Stimulated activated CD4-positive, alpha-beta T cell treated with anti-CD3 and anti-CD28 coated beads, Interleukin-4, amount 100 ng/mL, for 1 hour (primary cell): ENCODE results near the gene CLDN6.
A peak's percentile ranks its signal among the peaks of the same experiment; 100 is the strongest.

Source experiments
- DNase-seq: peaks from one replicate; pipeline ENCODE4 v3.0.0-alpha.2; 2020

Gene CLDN6

DNA sequence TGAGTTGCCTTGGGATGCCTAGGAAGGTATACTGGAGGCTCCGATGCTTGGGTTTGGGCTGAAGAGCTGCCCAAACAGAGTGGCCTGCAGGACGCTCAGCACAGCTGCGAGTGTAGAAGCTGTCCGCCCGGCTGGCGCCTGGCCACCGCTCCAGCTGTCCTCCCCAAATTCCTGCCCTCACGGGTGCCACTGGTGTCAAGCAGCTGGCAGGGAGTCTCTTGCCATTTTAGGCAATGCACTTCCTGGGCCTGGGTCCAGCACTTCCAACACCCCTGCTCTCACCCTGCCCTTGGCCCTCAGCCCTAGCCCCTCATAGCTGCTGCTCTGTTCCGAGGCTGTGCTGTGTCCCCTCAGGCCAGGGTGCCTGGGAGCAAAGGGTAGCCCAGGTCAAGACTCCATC lies 32.5 kb downstream of the CLDN6 start:
- DNase-seq: no peak

DNA sequence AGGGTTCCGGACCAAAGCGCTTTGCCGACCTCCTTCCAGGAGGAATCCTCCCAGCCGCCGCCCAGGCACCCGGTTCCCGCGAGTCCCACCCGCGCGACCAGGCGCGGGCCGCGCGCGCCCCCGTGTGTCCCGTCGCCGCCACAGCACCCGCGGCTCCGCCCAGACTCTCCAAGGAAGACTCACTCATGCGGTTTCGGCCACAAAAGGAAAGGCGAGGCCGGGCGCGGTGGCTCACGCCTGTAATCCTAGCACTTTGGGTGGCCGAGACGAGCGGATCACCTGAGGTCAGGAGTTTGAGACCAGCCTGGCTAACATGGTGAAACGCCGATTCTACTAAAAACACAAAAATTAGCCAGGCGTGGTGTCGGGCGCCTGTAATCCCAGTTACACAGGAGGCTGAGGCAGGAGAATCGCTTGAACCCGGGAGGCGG lies 34.3 kb downstream of the CLDN6 start:
- peak; percentile 71 for DNase-seq

DNA sequence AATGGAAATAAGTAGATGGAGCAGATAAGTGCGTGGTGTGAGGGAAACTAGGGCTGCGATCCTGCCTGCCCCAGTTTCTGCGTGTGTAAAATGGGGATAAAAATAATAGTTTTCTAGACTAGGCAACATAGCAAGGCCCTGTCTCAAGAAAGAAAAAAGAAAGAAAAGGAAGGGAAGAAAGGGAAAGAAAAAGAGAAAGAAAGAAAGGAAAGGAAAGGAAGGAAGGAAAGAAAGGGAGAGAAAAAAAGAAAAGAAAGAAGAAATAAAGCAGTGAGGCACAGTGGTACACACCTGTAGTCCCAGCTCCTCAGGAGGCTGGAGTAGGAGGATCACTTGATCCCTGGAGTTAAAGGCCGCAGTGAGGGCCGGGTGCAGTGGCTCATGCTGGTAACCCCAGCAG lies 35.6 kb downstream of the CLDN6 start:
- no peak for DNase-seq

DNA sequence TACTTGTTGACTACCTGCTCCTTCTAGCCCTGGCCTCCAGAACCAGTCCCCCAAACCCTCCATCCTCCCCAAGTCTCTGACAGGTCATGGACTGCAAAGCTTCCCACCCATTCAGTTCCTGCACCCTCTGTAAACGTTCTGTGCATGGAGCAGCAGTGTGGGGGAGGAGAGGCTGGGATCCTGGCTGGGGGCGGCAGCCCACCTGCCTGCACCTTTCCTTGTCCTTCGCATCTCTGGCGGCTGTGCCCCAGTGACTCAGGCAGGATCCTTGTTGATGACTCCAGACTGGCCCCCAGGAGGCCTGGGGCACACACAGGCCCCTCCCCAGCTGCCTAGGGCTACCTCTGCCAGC lies 36.1 kb downstream of the CLDN6 start:
- DNase-seq: no peak

DNA sequence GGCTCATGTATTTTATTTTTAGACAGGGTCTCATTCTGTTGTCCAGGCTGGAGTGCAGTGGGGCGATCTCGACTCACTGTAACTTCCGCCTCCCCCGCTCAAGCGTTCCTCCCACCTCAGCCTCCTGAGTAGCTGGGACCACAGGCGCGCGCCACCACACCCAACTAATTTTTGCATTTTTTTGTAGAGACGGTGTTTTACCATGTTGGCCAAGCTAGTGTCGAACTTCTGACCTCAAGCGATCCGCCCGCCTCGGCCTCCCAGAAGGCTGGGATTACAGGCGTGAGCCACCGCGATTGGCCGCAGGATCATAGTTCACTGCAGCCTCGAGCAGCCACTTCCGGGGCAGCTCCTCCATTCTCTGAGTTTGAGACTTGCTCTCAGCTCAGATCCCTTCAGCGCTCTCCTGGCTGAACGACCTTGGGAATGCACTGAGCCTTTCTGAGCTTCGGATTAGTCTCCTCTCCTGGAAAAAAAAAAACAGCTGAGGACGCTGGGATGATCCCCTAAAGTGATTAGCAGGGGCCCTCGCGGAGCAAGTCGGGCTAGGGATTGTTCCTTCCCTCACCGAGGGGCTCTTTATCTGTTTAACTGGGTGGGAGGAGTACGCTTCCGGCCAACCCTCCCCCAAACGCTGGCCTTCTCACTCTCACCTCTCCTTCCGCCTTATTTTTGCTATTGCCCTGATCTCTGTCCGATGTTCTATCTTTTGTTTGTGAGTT lies 36.6 kb downstream of the CLDN6 start:
- no peak for DNase-seq

DNA sequence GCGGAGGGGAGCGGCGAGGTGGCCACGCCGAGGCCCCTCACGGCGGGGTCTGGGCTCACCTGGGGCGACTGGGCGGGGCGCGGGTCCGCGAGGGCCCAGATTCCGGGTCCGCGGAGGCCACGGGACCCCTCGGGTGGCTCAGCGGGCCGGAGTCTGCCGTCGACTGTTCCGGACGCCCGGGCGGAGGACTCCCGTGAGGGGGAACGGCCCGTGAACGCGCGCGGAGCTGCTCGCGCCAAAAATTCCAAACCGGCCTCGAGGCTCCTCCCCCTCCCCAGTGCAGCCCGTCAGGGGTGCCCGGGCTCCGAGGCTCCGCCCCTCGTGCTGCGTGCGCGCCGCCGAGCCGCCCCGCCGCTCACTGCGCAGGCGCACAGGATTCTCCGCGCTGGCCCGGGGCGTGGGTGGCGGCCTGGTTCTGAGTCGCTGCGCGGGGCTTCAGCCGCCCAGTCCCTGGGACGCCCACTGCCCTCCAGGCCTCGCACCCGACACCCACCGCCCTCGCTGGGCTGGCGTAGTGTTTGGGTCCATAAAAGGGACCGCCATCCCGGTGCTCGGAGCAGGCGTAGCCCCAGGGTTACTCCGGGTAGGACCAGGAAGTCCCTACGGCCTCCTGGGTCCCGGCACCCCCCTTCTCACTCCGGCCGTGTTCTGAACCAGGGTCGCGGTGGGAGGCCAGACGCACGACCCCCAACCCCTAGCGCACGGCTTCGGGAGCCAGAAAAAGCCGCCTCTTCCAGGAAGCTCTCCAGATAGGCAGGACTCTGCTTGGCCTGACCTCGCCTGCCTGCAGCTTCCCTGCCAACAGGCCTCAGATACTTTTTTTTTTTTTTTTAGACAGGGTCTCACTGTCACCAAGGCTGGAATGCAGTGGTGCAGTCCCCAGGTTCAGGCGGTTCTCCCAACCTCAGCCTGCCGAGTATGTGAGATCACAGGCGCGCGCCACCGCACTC lies 37.5 kb downstream of the CLDN6 start, which contains the start of gene PKMYT1:
TSS of gene PKMYT1 (minus strand) at position 220 of the 950 bp plus-strand sequence. CDS start 789 bp downstream, outside the sequence.
- DNase-seq: peak; percentile 97

DNA sequence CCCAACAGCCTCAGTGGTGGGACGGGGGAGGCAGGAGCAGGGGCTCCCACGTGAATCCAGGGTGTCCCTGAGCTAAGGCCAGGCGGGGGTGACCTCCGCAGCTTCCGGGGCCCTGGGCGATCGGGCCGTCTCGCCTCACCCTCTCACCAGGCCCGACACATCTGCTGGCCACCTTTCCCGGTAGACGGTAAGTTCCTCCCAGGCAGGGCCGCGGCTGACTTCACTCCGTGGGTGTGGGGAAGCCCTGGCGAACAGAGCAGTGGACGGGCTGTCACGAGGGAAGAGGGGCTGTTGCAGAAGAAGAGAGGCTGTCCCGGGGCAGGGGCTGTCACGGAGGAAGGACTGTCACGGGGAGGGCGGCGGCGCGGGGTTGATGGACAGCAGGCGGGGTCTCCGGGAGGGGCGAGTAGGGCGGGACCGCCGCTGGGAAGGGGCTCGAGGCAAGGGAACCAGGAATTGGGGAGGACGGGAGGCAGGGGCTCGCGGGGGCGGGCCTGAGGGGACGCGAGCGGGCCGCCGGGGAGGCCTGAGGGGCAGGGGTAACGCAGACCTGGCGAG lies 38.2 kb downstream of the CLDN6 start:
- DNase-seq: no peak

DNA sequence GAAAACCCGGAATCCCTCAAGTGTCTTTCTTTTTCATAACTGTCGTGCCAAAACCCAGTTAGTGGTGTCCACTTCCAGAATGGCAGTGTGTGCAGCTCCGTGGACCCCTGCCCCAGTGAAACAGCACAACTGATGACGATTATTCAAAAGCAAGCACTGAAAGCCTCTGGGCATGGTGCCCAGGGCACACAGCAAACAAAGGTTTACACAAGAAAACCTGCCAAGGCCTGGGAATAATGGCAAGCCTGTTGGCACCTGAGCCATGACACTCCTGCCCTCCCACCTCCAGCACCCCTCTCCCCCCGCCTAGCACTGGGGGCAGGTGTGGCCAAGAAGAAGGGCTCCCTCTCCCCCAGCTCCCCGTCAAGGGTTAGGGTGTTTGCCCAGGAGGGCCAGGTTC lies 40.5 kb downstream of the CLDN6 start:
- DNase-seq: no peak

DNA sequence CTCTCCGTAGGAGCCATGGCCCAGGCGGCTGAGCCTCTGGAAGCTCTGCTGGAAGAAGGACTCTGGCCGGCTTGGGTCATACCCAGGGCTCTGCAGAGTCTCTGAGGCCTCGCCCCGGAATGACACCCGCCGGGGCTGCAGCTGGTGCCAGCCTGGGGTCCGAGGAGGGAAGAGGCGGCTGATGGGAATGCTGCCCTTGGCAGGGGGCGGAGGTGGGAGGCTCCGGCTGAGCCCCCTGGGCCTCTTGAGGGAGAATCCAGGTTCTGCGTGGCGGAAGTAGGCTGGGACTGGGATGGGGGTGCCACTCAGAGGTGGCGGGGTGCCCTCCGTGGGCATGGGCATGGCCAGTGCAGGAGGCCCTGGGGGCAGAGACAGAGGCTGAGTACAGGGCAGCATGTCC lies 41.3 kb downstream of the CLDN6 start:
- no peak for DNase-seq

DNA sequence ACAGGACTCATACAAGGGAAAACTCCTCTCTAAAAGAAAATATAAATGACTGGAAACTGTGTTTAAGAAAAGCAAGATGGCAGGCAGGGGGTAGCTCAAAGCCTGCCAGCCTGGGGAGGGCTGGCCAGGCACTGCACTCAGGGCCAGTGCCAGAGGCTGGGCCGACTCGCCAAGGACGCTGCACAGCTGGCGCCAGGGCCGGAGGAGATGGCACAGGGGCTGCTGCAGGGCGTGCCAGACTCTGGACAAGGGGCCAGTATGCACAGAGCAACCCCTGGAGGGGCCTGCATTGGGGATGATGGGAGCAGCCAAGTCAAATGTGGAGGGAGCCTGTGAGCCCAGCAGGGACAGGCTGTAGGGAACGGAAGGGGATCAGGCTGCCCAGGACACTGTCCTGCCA lies 41.8 kb downstream of the CLDN6 start:
- no peak for DNase-seq

DNA sequence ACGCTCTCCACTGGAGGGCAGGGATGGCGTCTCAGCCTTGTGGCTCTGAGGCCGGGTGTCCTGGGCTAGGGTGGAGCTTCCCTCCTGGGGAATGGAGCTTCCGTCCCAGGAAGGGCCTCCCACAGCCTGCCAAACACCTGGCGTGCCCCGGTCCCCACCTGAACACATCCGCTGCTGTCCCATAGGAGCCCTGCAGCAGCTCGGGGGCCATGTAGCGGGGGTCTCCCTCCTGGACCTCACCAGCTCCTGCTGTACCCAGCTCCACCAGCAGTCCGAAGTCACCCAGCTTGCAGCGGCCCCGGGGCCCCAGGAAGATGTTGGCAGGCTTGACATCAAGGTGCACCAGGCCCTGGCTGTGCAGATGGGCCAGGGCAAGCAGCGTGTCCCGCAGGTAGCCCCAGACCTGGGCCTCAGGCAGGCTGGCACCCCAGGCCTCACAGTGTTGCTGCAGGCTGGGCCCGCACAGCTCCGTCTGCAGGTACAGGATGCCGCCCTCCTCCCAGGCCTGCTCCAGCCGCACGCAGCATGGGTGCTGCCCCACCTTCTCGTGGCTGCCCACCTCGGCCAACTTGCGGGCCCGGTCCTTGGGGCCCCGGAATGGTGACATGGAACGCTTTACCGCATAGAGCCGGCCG lies 42.7 kb downstream of the CLDN6 start:
- DNase-seq: no peak

DNA sequence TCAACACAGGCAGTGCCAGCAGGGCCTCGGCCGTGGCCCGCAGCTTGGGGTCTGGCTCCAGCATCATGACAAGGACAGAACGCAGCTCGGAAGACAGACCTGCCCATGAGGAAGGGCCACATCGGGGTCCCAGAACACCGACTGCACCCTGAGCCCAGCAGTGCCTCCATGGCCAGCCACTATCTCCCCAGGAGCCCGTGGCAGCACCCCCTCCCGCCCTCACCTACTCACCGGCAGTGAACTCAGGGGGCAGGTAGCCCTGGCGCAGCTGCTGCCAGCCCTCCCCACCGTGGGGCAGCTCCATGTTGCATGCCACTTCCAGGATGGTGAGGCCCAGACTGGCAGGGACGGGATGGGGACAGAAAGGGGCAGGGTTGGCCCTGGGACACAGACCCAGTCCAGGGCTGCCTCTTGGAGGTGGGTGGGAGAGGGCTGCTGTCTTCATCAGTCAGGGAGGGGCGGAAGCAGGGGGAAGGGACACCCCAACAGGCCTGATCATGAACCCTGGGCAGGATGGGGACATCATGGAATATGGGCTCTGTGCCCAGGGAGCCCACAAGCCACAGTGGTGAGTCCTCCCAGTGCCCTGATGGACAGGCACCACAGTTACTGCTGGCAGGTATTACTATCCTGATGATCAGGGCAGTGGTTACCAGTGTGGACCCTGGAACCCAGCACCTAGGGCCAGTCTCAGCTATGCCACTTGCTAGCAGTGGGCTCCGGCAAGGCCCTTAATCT lies 43.5 kb downstream of the CLDN6 start:
- DNase-seq: no peak

DNA sequence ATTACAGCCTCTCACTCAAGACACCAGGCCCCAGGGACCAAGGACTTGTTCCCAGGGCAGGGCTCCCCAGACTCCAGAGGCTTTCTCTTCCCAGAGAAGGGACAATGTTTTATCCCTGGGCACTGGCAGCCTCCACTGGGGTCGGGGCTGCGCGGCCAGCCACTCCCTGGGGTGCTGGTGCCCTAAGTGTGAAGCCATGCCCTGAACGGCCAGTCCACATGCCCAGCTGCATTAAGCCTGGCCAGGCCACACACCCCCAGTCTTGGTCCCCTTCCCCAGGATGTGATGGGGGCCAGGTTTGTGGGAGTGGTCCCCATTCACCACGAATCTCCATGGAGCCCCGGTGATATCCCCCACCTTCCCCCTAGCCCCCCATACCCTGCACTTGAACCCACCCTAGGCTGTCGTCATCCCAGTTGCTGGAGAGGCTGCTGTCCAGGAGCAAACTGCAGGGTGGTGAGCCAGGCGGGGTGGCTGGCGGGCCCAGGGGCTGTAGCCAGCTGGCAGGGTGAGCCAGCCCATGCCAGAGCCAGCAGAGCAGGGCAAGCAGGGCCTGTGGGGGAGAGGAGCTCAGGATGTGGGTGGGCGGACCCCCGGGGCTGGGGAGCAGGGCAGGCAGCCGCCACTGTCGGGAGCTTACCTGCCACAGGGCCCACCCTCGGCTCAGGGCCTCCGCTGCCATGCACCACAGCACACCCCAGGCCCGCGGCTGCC lies 44.2 kb downstream of the CLDN6 start:
- DNase-seq: no peak

DNA sequence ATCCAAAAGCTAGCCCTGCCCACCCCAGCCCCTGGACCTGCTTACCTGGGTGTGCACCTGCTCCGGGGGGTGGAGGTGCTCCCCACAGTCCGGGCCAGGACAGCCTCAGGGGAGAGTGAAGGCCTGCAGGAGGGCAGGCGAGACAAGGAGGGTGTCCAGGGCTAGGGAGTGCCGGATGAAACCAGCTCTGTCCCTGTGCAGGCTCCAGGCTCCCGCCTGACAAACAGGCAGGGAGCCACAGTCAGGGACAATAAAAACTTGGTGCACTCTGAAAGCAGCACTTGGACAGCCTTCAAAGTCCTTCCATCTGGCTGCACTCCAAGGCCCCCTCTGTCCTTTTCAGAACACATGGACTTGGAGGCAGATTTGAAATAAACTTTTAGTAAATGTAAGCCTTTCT lies 44.9 kb downstream of the CLDN6 start:
- DNase-seq: no peak

DNA sequence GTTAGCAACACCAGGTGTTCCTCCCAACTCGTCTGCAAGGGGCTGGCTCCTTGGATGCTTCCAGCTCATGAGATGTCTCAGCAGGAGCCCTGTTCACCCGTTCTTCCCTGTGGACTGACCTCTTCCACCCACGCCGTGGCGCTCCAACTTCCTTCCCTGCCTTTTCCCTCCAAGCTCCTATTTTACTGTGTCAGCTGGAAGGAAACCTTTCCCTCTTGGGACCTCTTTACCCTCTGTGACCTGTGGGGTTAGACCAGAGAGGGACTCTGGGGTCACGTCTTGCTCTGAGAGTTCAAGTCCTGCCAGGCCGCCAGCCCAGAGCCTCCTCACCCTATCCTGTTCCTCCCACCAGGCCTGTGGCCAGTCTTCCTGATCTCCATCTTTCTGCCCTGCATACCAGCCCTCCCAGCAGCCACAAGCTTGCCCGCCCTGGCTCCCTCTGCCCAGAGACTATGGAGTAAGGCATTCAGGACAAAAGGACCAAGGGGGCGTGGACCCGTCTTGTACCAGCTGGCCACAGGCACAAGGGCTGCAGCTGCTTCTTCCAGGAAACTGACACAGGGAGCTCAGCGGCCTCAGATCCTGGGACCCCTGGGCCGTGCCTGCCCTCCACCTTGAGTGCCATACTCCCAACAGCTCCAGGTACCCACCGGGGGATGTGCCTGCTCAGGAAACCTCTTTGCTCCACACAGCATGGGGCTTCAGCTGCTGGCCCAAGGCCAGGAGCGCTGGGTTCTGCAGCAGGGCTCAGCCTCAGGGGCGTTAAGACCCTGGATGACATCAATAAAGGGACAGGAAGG lies 45.8 kb downstream of the CLDN6 start:
- DNase-seq: no peak

DNA sequence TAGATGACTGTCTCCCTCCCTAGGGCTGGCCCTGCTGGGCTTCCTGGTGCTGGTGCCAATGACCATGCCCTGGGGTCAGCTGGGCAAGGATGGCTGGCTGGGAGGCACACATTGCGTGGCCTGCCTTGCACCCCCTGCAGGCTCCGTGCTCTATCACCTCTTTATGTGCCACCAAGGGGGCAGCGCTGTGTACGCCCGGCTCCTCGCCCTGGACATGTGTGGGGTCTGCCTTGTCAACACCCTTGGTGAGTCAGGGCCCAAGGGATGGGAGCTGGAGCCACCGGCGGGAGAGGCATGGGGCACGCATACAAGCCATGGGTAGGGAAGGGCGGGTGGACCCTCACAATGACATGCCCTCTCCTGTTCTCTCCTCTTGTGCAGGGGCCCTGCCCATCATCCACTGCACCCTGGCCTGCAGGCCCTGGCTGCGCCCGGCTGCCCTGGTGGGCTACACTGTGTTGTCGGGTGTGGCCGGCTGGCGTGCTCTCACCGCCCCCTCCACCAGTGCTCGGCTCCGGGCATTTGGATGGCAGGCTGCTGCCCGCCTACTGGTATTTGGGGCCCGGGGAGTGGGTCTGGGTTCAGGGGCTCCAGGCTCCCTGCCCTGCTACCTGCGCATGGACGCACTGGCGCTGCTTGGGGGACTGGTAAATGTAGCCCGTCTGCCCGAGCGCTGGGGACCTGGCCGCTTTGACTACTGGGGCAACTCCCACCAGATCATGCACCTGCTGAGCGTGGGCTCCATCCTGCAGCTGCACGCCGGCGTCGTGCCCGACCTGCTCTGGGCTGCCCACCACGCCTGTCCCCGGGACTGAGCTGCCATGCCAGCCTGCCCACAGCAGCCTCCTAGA lies 46.6 kb downstream of the CLDN6 start:
- no peak for DNase-seq

DNA sequence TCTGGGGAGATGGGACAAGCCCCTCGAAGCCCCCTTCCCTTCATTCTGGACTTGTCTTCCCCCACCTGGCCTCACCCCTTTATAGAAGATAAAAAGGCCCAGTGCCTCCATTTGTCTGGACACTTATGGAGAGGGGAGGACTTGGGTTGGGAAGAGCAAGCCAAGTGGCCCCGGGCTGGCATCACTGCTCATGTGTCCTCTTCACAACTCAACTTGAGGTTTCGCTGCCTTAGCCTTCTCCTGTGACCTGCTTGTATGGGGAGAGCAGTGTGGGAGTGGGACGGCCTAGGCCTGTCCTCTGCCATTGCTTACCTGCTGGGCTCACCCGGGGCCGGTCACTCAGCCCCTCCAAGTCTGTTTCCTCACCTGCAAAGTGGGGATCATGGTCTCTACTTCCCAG lies 47.4 kb downstream of the CLDN6 start:
- no peak for DNase-seq

DNA sequence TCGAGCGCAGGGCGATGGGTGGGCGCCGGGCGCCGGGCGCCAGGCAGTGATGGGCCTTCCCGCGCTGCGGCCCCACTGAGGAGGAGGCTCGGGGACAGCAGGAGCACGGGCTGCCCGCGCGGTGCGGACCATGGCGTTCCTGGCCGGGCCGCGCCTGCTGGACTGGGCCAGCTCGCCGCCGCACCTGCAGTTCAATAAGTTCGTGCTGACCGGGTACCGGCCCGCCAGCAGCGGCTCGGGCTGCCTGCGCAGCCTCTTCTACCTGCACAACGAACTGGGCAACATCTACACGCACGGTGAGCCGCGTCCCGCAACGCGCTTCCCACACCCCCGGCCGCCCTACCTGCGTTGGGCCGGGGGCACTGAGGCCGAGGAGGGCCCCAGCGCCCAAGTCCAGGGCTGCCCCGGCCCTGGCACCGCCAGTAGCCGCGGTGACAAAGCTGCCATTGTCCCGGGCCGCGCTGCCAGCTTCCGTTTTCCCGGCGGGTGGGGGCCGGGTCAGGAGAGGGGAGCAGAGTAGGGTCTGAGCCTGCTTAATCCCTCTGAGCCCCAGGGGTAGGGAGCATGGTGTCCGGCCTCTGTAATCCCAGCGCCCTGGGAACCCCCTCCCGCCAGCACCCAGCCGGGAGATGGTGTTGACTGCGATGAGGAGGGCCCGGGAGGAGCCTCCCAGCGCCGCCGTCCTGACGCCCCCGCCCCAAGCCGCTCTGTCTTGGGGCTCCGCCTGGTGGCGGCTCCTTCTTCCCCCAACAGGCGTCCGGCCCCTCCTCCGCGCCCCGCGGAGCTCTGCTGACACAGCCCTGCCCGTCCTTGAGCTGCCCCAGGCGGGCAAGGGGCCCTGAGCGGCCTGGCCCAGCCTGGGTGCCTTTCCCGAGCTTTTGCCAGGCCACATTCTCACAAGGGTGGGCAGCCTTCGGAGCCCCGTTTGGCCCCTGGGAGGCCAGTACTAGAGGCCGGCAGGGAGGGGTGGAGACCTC lies 48.1 kb downstream of the CLDN6 start:
- DNase-seq: peak; percentile 78
